ENCODE measurements around the gene STIMATE.

- no peak for TF ChIP-seq CTCF (IDR thresholded peaks at IDR 0.05; ENCODE audit: low read length)
- TF ChIP-seq EZH2 (IDR thresholded peaks at IDR 0.05; ENCODE audit: borderline replicate concordance, low read length) = no peak
Measured at GRCh38 chr3:52817860-52818259, 79.5 kb downstream of the STIMATE start.
